AG09319 (cell line): Measurements from ENCODE around the gene PALM.
"Not testable (repeated sequence)": the region's sequence is repeated elsewhere in the genome, so short reads cannot be mapped to it uniquely, and the experiment has no call there.

ENCODE experiments used
- DNase-seq: peaks from one replicate; pipeline ENCODE4 v3.0.0-alpha.2; 2010; ENCODE audit warnings: low read depth; ENCODE audit errors: extremely low read depth
- TF ChIP-seq, protein P1 (sequence below): IDR thresholded peaks from 2 replicates; pipeline ENCODE4 v1.5.1; 2011; ENCODE audit warnings: low read depth, mild to moderate bottlenecking, inconsistent platforms, low read length, moderate library complexity

PALM gene

DNA sequence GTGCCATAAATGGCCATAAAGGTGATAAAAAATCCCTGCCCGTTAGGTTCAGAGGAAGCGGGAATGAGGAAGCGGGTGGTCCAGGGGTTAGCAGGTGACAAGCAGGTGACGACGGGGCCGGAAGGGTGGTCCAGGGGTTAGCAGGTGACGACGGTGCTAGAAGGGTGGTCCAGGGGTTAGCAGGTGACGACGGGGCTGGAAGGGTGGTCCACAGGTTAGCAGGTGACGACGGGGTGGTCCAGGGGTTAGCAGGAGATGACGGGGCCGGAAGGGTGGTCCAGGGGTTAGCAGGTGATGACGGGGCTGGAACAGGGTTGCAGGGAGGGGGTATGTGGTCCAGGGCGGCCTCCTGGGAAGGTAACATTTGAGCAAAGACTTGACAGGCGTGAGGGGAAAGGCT lies 19.7 kb upstream of the PALM start:
- TF ChIP-seq, protein P1, sequence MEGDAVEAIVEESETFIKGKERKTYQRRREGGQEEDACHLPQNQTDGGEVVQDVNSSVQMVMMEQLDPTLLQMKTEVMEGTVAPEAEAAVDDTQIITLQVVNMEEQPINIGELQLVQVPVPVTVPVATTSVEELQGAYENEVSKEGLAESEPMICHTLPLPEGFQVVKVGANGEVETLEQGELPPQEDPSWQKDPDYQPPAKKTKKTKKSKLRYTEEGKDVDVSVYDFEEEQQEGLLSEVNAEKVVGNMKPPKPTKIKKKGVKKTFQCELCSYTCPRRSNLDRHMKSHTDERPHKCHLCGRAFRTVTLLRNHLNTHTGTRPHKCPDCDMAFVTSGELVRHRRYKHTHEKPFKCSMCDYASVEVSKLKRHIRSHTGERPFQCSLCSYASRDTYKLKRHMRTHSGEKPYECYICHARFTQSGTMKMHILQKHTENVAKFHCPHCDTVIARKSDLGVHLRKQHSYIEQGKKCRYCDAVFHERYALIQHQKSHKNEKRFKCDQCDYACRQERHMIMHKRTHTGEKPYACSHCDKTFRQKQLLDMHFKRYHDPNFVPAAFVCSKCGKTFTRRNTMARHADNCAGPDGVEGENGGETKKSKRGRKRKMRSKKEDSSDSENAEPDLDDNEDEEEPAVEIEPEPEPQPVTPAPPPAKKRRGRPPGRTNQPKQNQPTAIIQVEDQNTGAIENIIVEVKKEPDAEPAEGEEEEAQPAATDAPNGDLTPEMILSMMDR = no peak
- no peak for DNase-seq

GRCh38 chr19:690203-690602 lies 18.5 kb upstream of the PALM start:
- TF ChIP-seq, protein P1 = no peak
- no peak for DNase-seq

DNA sequence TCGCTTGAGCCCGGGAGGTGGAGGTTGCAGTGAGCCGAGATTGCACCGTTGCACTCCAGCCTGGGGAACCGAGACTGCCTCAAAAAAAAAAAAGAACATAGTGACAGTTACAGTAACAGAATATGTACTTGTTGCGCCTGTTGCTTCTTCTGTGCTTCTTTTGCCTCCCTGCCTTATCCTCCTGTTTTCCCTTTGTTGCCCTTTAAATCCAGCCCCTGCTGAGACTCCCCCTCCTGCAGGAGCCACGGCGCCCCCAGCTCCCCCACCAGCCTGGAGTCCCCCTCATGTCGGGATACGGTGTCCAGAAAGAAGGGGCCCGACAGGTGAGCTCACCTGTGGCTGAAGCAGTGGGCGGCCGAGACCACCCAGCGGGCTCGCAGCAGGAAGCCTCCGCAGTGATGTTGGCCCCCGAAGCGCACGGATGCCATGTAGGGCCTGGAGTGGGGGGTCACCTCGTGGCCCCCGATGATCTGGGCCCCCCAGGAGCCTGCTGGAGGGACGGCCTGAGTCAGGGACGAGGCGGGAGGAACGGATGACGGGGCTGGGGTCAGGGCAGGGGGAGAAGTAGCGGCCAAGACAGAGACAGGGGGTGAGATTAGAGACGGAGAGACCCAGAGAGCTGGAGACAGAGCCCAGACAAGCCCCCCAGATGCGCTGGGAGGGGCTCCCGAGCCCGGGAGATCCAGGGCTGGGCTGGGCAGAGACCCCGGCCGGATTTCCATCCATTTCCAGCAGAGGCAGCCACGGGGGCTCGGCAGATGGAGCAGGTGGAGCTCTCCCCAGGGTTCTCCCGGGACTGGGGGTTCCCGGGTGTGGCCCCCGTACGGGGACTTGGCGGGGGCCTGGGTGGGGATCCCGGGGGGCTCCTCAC lies 14.0 kb upstream of the PALM start:
- TF ChIP-seq, protein P1 = no peak
- DNase-seq = no peak

DNA sequence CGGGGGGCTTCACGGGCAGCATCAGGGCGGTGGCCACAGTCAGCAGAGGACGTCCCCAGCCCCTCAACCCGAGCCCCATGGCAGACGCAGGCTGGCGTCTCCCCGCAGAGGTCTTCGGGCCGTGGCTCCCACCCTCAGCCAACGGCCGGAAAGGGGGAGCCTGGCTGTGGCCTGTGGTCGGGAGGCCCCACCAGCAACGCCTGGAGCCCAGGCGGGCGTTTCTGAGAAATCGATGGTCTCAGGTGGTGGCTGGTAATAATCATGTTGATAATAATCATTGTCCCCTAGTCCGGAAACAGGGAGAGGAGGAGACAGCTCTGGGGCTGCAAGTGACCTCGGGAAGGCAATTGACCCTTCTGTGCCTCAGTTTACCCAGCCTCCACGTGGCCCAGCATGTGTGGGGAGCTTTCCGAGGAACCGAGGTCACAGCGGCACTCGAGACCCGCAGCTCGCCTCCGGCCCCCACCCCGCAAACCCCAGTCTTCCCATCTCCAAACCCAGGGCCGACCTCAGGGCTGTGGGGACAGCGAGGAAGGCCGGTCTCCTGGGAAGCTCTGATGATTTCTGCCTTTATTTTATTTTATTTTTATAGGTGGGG lies 13.3 kb upstream of the PALM start, which contains the start of gene PRSS57:
PRSS57 (minus strand) TSS at position 101 of the 598 bp plus-strand sequence; CDS start at position 79, 22 bp downstream.
- no peak for DNase-seq
- TF ChIP-seq, protein P1 = no peak

DNA sequence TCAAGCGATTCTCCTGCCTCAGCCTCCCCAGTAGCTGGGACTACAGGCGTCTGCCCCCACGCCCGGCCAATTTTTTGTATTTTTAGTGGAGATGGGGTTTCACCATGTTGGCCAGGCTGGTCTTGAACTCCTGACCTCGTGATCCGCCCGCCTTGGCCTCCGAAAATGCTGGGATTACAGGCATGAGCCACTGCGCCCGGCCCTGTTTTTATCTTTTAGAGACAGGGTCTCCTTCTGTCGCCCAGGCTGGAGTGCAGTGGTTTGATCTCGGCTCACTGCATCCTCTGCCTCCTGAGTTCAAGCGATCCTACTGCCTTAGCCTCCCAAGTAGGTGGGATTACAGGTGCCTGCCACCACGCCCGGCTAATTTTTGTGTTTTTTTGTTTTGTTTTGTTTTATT lies 10.2 kb upstream of the PALM start:
- not testable (repeated sequence) for DNase-seq

DNA sequence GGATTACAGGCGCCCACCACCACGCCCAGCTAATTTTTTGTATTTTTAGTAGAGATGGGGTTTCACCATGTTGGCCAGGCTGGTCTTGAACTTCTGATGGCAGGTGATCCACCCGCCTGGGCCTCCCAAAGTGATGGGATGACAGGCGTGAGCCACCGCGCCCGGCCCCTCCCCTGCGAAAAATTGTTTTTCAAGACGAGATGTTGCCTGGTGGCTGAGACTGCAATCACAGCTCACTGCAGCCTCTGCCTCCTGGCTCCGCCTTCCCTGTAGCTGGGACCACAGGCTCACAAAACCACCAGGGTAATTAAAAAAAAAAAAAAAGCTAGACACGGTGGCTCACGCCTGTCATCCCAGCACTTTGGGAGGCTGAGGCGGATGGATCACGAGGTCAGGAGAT lies 8.8 kb upstream of the PALM start:
- not testable (repeated sequence) for DNase-seq

- not testable (repeated sequence) for DNase-seq
These were observed 5.9 kb upstream of the PALM start for GRCh38 chr19:702847-703246.

- DNase-seq = no peak
- TF ChIP-seq, protein P1 = no peak
These were observed 5.4 kb upstream of the PALM start for GRCh38 chr19:703329-703650.
